Mesenchymal stem cell (in vitro differentiated cells and primary cell): ENCODE measurements around the gene HOXC11.

Experiments
- DNase-seq: peaks from one replicate; pipeline ENCODE4 v3.0.0-alpha.2; 2013
- H2AFZ ChIP-seq: one replicate; pipeline ENCODE4 v1.6.1; 2013; ENCODE audit warnings: low read depth, mild to moderate bottlenecking, control low read depth, inconsistent platforms, low read length, moderate library complexity
- H2AK5ac ChIP-seq: 2 replicates; pipeline ENCODE4 v1.6.1; 2013; ENCODE audit warnings: low read length, moderate library complexity, mild to moderate bottlenecking, inconsistent platforms; ENCODE audit not compliant: severe bottlenecking
- H2BK120ac ChIP-seq: one replicate; pipeline ENCODE4 v1.6.1; 2013; ENCODE audit warnings: low read depth, mild to moderate bottlenecking, inconsistent platforms, low read length, moderate library complexity
- H2BK12ac ChIP-seq, 2 experiments: one replicate each; pipeline ENCODE4 v1.6.1; 2013; ENCODE audit warnings: inconsistent platforms in 2 of 2, low read length in 2 of 2, mild to moderate bottlenecking in 2 of 2, moderate library complexity in 2 of 2, control low read depth in 1 of 2
- H2BK15ac ChIP-seq: one replicate; pipeline ENCODE4 v1.6.1; 2013; ENCODE audit warnings: mild to moderate bottlenecking, low read depth, inconsistent platforms; ENCODE audit not compliant: poor library complexity, severe bottlenecking
- H2BK5ac ChIP-seq: 2 replicates; pipeline ENCODE4 v1.6.1; 2013; ENCODE audit warnings: low read depth, mild to moderate bottlenecking, low read length, control low read depth, inconsistent platforms; ENCODE audit not compliant: poor library complexity, severe bottlenecking
- H3K14ac ChIP-seq, 2 experiments: one replicate each; pipeline ENCODE4 v1.6.1; 2013; ENCODE audit warnings: inconsistent platforms in 2 of 2, low read length in 2 of 2, control low read depth in 1 of 2, mild to moderate bottlenecking in 1 of 2, moderate library complexity in 1 of 2
- H3K18ac ChIP-seq, 2 experiments: one replicate each; pipeline ENCODE4 v1.6.1; 2013; ENCODE audit warnings: inconsistent platforms in 2 of 2, low read length in 2 of 2, control low read depth in 1 of 2, low read depth in 1 of 2, mild to moderate bottlenecking in 1 of 2
- H3K23ac ChIP-seq, 2 experiments: one replicate each; pipeline ENCODE4 v1.6.1; 2013; ENCODE audit warnings: inconsistent platforms in 2 of 2, low read length in 2 of 2, mild to moderate bottlenecking in 2 of 2, moderate library complexity in 2 of 2, control low read depth in 1 of 2
- H3K27ac ChIP-seq: 2 replicates; pipeline ENCODE4 v1.5.1; 2013; ENCODE audit warnings: mild to moderate bottlenecking, moderate library complexity, low read length, control low read depth, inconsistent platforms; ENCODE audit not compliant: poor library complexity, severe bottlenecking
- H3K27me3 ChIP-seq, 2 experiments: 2 replicates each; pipeline versions ENCODE4 v1.6.1 to v1.7.0; 2013; ENCODE audit warnings: low read length in 2 of 2, mild to moderate bottlenecking in 2 of 2, moderate library complexity in 2 of 2, control low read depth in 1 of 2, inconsistent platforms in 1 of 2; ENCODE audit not compliant: control insufficient read depth in 1 of 2, insufficient read depth in 1 of 2
- H3K36me3 ChIP-seq, 2 experiments: 2 replicates each; pipeline versions ENCODE4 v1.6.1 to v1.7.0; 2013; ENCODE audit warnings: low read length in 2 of 2, control low read depth in 1 of 2, inconsistent platforms in 1 of 2, low read depth in 1 of 2, mild to moderate bottlenecking in 1 of 2; ENCODE audit not compliant: insufficient read depth in 2 of 2, control insufficient read depth in 1 of 2
- H3K4ac ChIP-seq, 2 experiments: one replicate each; pipeline ENCODE4 v1.6.1; 2013; ENCODE audit warnings: inconsistent platforms in 2 of 2, low read length in 2 of 2, mild to moderate bottlenecking in 2 of 2, moderate library complexity in 2 of 2, control low read depth in 1 of 2, low read depth in 1 of 2
- H3K4me1 ChIP-seq: 2 replicates; pipeline ENCODE4 v1.6.1; 2013; ENCODE audit warnings: low read depth, low read length, control low read depth; ENCODE audit not compliant: control insufficient read depth, insufficient read depth
- H3K4me2 ChIP-seq: 2 replicates; pipeline ENCODE4 v1.6.1; 2013; ENCODE audit warnings: low read length, mild to moderate bottlenecking, inconsistent platforms; ENCODE audit not compliant: poor library complexity, severe bottlenecking
- H3K4me3 ChIP-seq, 2 experiments: 2 replicates each; pipeline versions ENCODE4 v1.5.1 to v1.7.0; 2013; ENCODE audit warnings: low read length in 2 of 2, mild to moderate bottlenecking in 2 of 2, control low read depth in 1 of 2, low read depth in 1 of 2; ENCODE audit not compliant: insufficient read depth in 1 of 2
- H3K79me1 ChIP-seq: replicated peaks from 2 replicates; pipeline ENCODE4 v1.6.1; 2013; ENCODE audit warnings: mild to moderate bottlenecking, control low read depth, low read length, inconsistent platforms; ENCODE audit not compliant: poor library complexity, severe bottlenecking
- H3K9ac ChIP-seq: 2 replicates; pipeline ENCODE4 v1.7.0; 2013; ENCODE audit warnings: mild to moderate bottlenecking, low read length, moderate library complexity
- H3K9me3 ChIP-seq: 2 replicates; pipeline ENCODE4 v1.7.0; 2013; ENCODE audit warnings: mild to moderate bottlenecking, low read length; ENCODE audit not compliant: control insufficient read depth
- H4K8ac ChIP-seq: one replicate; pipeline ENCODE4 v1.6.1; 2013; ENCODE audit warnings: inconsistent platforms, mild to moderate bottlenecking, low read length, moderate library complexity
- H4K91ac ChIP-seq: one replicate; pipeline ENCODE4 v1.6.1; 2013; ENCODE audit warnings: mild to moderate bottlenecking, low read length, inconsistent platforms
- WGBS: methylation state at CpG from one replicate; pipeline ENCODE4 v1.1.7; 2013; ENCODE audit warnings: mixed read lengths; 5-methylcytosine and 5-hydroxymethylcytosine counted together

The HOXC11 gene

DNA sequence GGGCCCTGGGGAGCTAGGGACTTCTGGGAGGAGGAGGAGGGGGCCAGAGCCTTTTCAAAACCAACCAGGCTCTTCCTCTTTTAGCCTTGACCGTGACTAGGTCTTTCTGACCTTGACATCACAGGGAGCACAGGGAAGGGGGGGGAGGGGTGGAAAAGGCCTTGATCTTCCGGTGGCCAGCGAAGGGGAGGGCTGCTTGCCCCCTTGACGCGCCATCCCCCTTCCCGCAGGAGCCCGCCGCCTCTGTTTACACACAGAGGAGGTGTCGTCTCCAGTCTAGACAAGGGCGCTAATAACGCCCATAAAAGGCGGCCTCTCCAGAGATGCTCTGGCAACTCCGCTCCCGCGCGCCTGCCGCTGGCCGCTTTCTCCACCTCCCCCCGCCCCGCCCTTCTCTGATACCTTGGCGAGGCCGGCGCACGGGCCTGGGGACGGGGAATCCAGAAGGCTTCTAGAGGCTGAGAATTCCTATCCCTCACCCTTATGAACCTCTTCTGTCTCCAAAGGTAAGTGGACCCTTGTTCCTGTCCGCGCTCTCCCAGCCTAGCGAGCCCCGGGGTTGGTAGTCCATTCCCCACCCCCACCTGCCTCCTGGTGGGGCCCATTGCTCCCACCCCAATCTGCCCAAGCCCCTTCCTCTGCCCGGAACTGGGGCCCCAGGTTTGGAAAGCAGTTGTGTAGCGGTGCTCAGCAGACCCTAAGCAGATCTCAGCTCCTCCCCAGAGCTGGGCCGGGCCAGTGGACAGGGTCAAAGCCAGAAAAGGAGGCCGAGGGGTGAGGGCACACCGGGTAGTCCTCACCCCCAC is 23.1 kb upstream of the HOXC11 start:
- WGBS, result 6% methylated on average over 28 of the region's 34 CpGs
- no peak overlapping the region for H2BK15ac ChIP-seq
- peaks cover 9% of the 10 kb centered on the region for H3K9me3 ChIP-seq
- H3K14ac ChIP-seq, result no peak overlapping the region
- no peak overlapping the region for H3K4me3 ChIP-seq
- H4K8ac ChIP-seq, result no peak overlapping the region
- no peak overlapping the region for H3K18ac ChIP-seq
- no peak overlapping the region for H3K23ac ChIP-seq
- no peak overlapping the region for H2AK5ac ChIP-seq
- H2BK12ac ChIP-seq, result no peak overlapping the region
- H3K79me1 ChIP-seq, result no peaks in the 10 kb centered on the region
- no peak overlapping the region for H3K4ac ChIP-seq
- H2BK5ac ChIP-seq, result no peak overlapping the region
- H3K27me3 ChIP-seq, result peaks cover 99 to 100% of the 10 kb centered on the region in 2 experiments
- no peak overlapping the region for H2AFZ ChIP-seq
- H4K91ac ChIP-seq, result no peak overlapping the region
- H3K27ac ChIP-seq, result no peak overlapping the region
- H3K9ac ChIP-seq, result no peak overlapping the region
- no peak for DNase-seq
- peaks cover 21% of the 10 kb centered on the region for H3K4me1 ChIP-seq
- H2BK120ac ChIP-seq, result no peak overlapping the region
- peaks cover 0 to 5% of the 10 kb centered on the region in 2 experiments for H3K36me3 ChIP-seq
- H3K4me2 ChIP-seq, result no peak overlapping the region

DNA sequence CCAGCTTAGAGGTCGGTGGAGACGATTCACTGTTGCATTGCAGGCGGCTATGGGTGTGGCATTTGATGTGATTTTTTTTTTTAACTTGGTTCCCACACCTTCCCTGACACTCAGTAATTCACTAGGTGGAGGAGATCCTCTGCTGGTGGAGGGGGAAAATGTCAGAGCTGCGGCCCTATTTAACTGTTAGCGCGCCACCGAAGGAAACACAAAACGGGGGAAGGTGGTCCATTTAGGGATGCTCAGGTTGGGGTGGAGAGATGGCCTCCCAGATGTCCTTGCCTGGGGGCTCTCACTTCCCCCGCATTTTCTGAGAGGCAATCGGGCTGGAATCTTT is 22.5 kb upstream of the HOXC11 start:
- Histone ChIP-seq H3K27ac (no peak overlapping the region), H3K9me3 (peaks cover 9% of the 10 kb centered on the region), H3K4me2 (no peak overlapping the region), H3K14ac (no peak overlapping the region), H4K8ac (no peak overlapping the region), H3K4me1 (peaks cover 24% of the 10 kb centered on the region), H3K4ac (no peak overlapping the region), H3K23ac (no peak overlapping the region), H3K79me1 (no peaks in the 10 kb centered on the region), H2BK120ac (no peak overlapping the region), H2BK12ac (no peak overlapping the region), H2BK5ac (no peak overlapping the region), H3K36me3 (peaks cover 0 to 9% of the 10 kb centered on the region in 2 experiments), H3K27me3 (peaks cover 97 to 100% of the 10 kb centered on the region in 2 experiments), H3K4me3 (no peak overlapping the region), H2BK15ac (no peak overlapping the region), H3K18ac (no peak overlapping the region), H2AFZ (no peak overlapping the region), H2AK5ac (no peak overlapping the region), H4K91ac (no peak overlapping the region), H3K9ac (no peak overlapping the region)
- no peak for DNase-seq
- 26% methylated on average over 7 of the region's 10 CpGs for WGBS

DNA sequence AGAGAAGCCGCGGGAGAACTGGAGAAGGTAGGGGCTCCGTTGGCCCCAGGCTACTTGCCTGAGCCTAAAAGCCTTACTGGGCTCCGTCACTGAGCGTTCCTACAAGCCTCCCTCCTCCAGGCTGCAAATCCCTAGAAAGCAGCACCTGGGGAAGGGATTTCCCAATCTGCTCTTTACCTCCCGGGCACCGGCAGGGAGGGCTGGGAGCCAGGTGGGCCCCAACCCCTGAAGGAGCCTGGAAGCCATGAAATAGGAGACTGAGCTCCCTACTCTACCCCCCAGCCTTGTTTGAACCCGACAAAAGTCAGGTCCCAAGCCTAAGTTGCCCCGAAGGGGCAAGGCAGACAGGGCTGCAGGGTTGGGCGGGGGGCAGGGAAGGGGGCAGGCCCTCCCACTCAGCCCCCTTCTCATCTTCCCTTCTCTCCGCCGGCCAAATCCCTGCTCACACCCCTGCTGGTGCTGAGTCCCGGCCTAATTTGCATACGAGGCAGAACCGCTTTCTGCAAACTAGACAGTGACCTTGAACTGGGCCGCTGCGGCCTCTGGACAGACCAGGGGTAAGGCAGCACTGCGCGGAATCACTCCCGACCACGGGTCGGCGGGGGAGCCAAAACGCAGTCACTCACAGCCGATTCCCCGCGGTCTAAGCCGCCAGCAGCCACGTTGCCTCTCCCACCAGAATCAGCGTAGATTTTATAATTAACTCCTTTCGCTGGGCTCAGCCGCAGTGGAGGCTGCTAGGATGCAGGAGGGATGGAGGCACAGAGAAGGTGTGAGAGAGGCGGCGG is 21.9 kb upstream of the HOXC11 start:
- Histone ChIP-seq H3K4me3 (no peak overlapping the region), H2AFZ (no peak overlapping the region), H3K9ac (no peak overlapping the region), H2BK12ac (no peak overlapping the region), H3K79me1 (no peaks in the 10 kb centered on the region), H3K36me3 (peaks cover 0 to 9% of the 10 kb centered on the region in 2 experiments), H3K4me1 (peaks cover 24% of the 10 kb centered on the region), H3K27me3 (peaks cover 97 to 100% of the 10 kb centered on the region in 2 experiments), H3K18ac (no peak overlapping the region), H3K4ac (no peak overlapping the region), H3K4me2 (peak overlapping the region; percentile 19), H2BK5ac (no peak overlapping the region), H2BK120ac (no peak overlapping the region), H3K14ac (no peak overlapping the region), H3K23ac (peak overlapping the region in 1 of 2 experiments; percentile 49), H4K91ac (no peak overlapping the region), H3K27ac (no peak overlapping the region), H4K8ac (no peak overlapping the region), H2BK15ac (no peak overlapping the region), H2AK5ac (no peak overlapping the region), H3K9me3 (peaks cover 9% of the 10 kb centered on the region)
- DNase-seq, result no peak
- WGBS, result 15% methylated on average over 33 of the region's 34 CpGs

DNA sequence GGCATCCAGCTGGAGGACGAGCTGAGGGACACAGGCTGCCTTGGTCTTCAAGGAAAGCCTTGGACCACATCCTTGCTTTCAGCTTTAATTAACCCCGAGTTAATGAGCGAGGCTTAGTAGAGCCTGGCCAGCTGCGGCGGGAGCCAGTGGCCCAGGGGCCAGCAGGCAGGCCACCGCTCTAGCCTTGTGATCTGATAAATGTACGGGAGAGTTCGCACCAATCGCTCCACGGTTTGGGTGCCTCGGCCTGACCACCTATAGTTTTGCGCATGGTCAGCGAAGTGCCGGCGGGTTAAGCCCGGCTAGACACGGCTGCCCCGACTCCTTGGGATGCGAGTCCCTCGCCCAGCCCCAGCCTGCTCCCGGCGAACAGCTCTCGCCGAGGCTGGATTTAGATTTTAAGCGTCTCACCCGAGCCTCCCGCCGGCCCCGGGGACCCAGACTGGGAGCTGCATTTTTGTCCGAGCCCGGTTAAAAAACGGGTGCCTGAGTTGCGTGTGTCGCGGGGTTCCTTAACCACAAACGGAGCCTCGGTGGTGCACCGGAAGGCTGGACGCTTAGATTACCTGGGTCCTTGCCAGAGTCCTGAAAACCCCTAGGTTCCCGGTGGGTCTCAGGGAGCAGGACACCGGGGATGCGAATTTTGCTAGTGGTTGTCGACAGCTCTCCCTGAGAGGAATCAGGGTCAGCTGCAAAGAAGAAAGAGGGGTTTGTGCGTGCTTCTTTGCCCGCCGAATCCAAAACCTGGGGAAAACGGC is 21.2 kb upstream of the HOXC11 start:
- H3K79me1 ChIP-seq, result no peaks in the 10 kb centered on the region
- H3K14ac ChIP-seq, result no peak overlapping the region
- H3K9me3 ChIP-seq, result peaks cover 9% of the 10 kb centered on the region
- peaks cover 24% of the 10 kb centered on the region for H3K4me1 ChIP-seq
- no peak overlapping the region for H3K4me3 ChIP-seq
- H2BK5ac ChIP-seq, result no peak overlapping the region
- H4K91ac ChIP-seq, result no peak overlapping the region
- H3K36me3 ChIP-seq, result peaks cover 0 to 9% of the 10 kb centered on the region in 2 experiments
- 18% methylated on average over 47 of the region's 47 CpGs for WGBS
- no peak overlapping the region for H2AFZ ChIP-seq
- peaks cover 97 to 100% of the 10 kb centered on the region in 2 experiments for H3K27me3 ChIP-seq
- no peak overlapping the region for H2BK15ac ChIP-seq
- no peak overlapping the region for H3K4ac ChIP-seq
- no peak overlapping the region for H2BK12ac ChIP-seq
- H4K8ac ChIP-seq, result no peak overlapping the region
- H3K27ac ChIP-seq, result no peak overlapping the region
- H2AK5ac ChIP-seq, result no peak overlapping the region
- no peak overlapping the region for H3K9ac ChIP-seq
- H3K18ac ChIP-seq, result no peak overlapping the region
- no peak for DNase-seq
- no peak overlapping the region for H2BK120ac ChIP-seq
- H3K23ac ChIP-seq, result peak overlapping the region in 1 of 2 experiments; percentile 13
- no peak overlapping the region for H3K4me2 ChIP-seq
